ENCODE data around the gene ASPSCR1. TPM values are rescaled to one million over a fixed set of nuclear protein-coding genes. Genes with fewer than 3 reads are reported as not detected.
A peak's percentile ranks its signal among the peaks of the same experiment; 100 is the strongest.

ASPSCR1 gene
- total and polyA plus RNA-seq, 9 of the 15 experiments (the other 6 are each of a cell fraction or from before 2014, with no cell fraction given): 0.90 to 36.9 (median 11.6) TPM

GRCh38 chr17:81959362-81960129 is 17.9 kb upstream of the ASPSCR1 start (continued):
- TF ChIP-seq ZBTB33 (CRISPR knock-in tag; IDR thresholded peaks at IDR 0.05): peak; percentile 9; the same call in 1 of the 2 replicates
- TF ChIP-seq MEF2A (IDR thresholded peaks at IDR 0.05; ENCODE audit: control insufficient read depth, low read depth, low read length): no peak
- no peak for TF ChIP-seq ZNF143 (CRISPR knock-in tag; IDR thresholded peaks at IDR 0.05)
- TF ChIP-seq NRF1 (conservative IDR thresholded peaks at IDR 0.05 in 1 of 2, IDR thresholded peaks at IDR 0.05 in 1 of 2): peak; percentile 68 to 70
- no peak for TF ChIP-seq RBM34 (IDR thresholded peaks at IDR 0.05; ENCODE audit: borderline replicate concordance, insufficient read depth, low read length)
- TF ChIP-seq FIP1L1 (IDR thresholded peaks at IDR 0.05; ENCODE audit: low read depth, low read length, poor library complexity, severe bottlenecking): peak; percentile 28
- 0 out of 2 replicates have a peak, but pooled peaks have one; percentile 9 for TF ChIP-seq TCF3 (CRISPR knock-in tag; IDR thresholded peaks at IDR 0.05)
- peak; percentile 84 for TF ChIP-seq NCOA6 (IDR thresholded peaks at IDR 0.05)
- 0 out of 2 replicates have a peak, but pooled peaks have one; percentile 16 for TF ChIP-seq ZNF263 (CRISPR knock-in tag; IDR thresholded peaks at IDR 0.05; ENCODE audit: borderline replicate concordance)
- TF ChIP-seq RBFOX2 (IDR thresholded peaks at IDR 0.05; ENCODE audit: low read depth, low read length): peak; percentile 77
- no peak for TF ChIP-seq RNF219 (CRISPR knock-in tag; IDR thresholded peaks at IDR 0.05)
- no peak for TF ChIP-seq RBM22 (IDR thresholded peaks at IDR 0.05; ENCODE audit: low read depth, low read length, poor library complexity, severe bottlenecking)
- peak; percentile 34 for TF ChIP-seq HNRNPLL (IDR thresholded peaks at IDR 0.05; ENCODE audit: low read depth, low read length, poor library complexity, severe bottlenecking)
- no peak for TF ChIP-seq ZFP1 (CRISPR knock-in tag; IDR thresholded peaks at IDR 0.05)
- no peak for TF ChIP-seq NR2C2 (CRISPR knock-in tag; IDR thresholded peaks at IDR 0.05)
- peak; percentile 56 for TF ChIP-seq NR2C2 (tag; IDR thresholded peaks at IDR 0.05)
- peak; percentile 98 for TF ChIP-seq RB1 (IDR thresholded peaks at IDR 0.05; ENCODE audit: low read depth)
- no peak for TF ChIP-seq KLF1 (tag; IDR thresholded peaks at IDR 0.05)
- TF ChIP-seq THAP12 (CRISPR knock-in tag; IDR thresholded peaks at IDR 0.05): 0 out of 2 replicates have a peak, but pooled peaks have one; percentile 38
- peak; percentile 62 for TF ChIP-seq ZFX (CRISPR knock-in tag; IDR thresholded peaks at IDR 0.05)
- no peak for TF ChIP-seq HDAC1 (IDR thresholded peaks at IDR 0.05)
- TF ChIP-seq HCFC1 (IDR thresholded peaks at IDR 0.05; ENCODE audit: low read depth, low read length): peak; percentile 29; the same call in 1 of the 2 replicates

Measured in K562 (cell line).